Motor neuron (in vitro differentiated cells): Measurements from ENCODE around the gene RPH3AL. TPM values are rescaled to one million over a fixed set of nuclear protein-coding genes. Genes with fewer than 3 reads are reported as not detected.

Experiments
- ATAC-seq, 8 experiments: fragments of 200-7000 bp; cut with Tn5 transposase; replicated peaks in 6 of 8; 2 replicates each; pipeline ENCODE4 v1.8.0; 2021; ENCODE audit warnings: mild to moderate bottlenecking in 8 of 8, moderate library complexity in 8 of 8
- H3K27ac ChIP-seq, 2 donors: fragments of 250-450 bp; sonication (Bioruptor Pico); 2 replicates each; pipeline ENCODE4 v1.9.0; 2021; ENCODE audit warnings: antibody characterized with exemption in 2 of 2, mild to moderate bottlenecking in 2 of 2, moderate library complexity in 1 of 2
- H3K4me1 ChIP-seq, 2 donors: fragments of 250-450 bp; sonication (Bioruptor Pico); replicated peaks in 1 of 2; 2 replicates each; pipeline ENCODE4 v1.6.1; 2021; ENCODE audit warnings: antibody characterized with exemption in 2 of 2, mild to moderate bottlenecking in 2 of 2, moderate library complexity in 1 of 2
- H3K4me3 ChIP-seq, 5 donors: fragments of 250-450 bp; sonication (Bioruptor Pico); 2 replicates each; pipeline ENCODE4 v1.9.0; 2021; ENCODE audit warnings: antibody characterized with exemption in 5 of 5, mild to moderate bottlenecking in 5 of 5, moderate library complexity in 4 of 5
- WGBS, 10 experiments: fragments of 450-650 bp; shearing (Covaris generic); methylation state at CpG; one replicate each; pipeline ENCODE4 v1.0.0; 2022; 5-methylcytosine and 5-hydroxymethylcytosine counted together
- in situ Hi-C, 9 experiments: fragments of 400-800 bp; cut with MboI; loops; one replicate each; pipeline ENCODE4 v1.15.0; 2021; ENCODE audit warnings: low sequenced_read_pairs in 9 of 9, low pct_unique_long_range_greater_than_20kb in 2 of 9; ENCODE audit not compliant: unreplicated experiment in 9 of 9
- total RNA-seq, 8 experiments: library from RNA; unstranded; fragments of 300-600 nt; gene quantifications; 2 replicates each; pipeline versions ENCODE4 v1.2.3 to v1.2.4, GENCODE V29; 2022

Gene RPH3AL
- total RNA-seq, 8 experiments from 2014 or later: 1.4 to 7.6 (median 3.0) TPM

GRCh38 chr17:301681-302299 is 50.8 kb downstream of the RPH3AL start:
- Histone ChIP-seq H3K4me3 (no peak overlapping the region), H3K27ac (peak overlapping the region; percentile 64 to 79), H3K4me1 (peaks cover 64 to 70% of the 10 kb centered on the region in 2 donors)
- WGBS, 10 experiments: 40 to 90% (median 80%) methylated on average over 2 to 26 of the region's 27 CpGs; no CpG with 5 or more reads in 4 of the 10 experiments
- ATAC-seq: peak in 6 of 8 experiments; percentile 37 to 63 (median 53)
- in situ Hi-C loops: no loop called here

GRCh38 chr17:300881-301280 is 51.7 kb downstream of the RPH3AL start:
- whole genome bisulfite sequencing, 10 experiments: 91 to 100% (median 96%) methylated on average over 1 to 9 of the region's 11 CpGs; no CpG with 5 or more reads in 5 of the 10 experiments
- no peak for ATAC-seq
- Histone ChIP-seq H3K27ac (no peak overlapping the region), H3K4me3 (no peak overlapping the region), H3K4me1 (peaks cover 69 to 70% of the 10 kb centered on the region in 2 donors)
- in situ Hi-C loops: no loop called here

GRCh38 chr17:299546-299945 is 53.1 kb downstream of the RPH3AL start:
- in situ Hi-C loops: no loop called here
- no peak overlapping the region for H3K4me3 ChIP-seq
- peaks cover 58 to 60% of the 10 kb centered on the region in 2 donors for H3K4me1 ChIP-seq
- peak overlapping the region in 1 of 2 donors; percentile 35 for H3K27ac ChIP-seq
- no peak for ATAC-seq
- WGBS, 10 experiments: 67 to 92% (median 86%) methylated on average over 1 to 6 of the region's 23 CpGs; no CpG with 5 or more reads in 5 of the 10 experiments

GRCh38 chr17:298791-299450 is 53.7 kb downstream of the RPH3AL start:
- Histone ChIP-seq H3K4me1 (peaks cover 53 to 54% of the 10 kb centered on the region in 2 donors), H3K4me3 (no peak overlapping the region), H3K27ac (peak overlapping the region in 1 of 2 donors; percentile 22)
- ATAC-seq: peak in 5 of 8 experiments; percentile 14 to 66 (median 64)
- in situ Hi-C loops: no loop called here
- 26 to 83% (median 45%) methylated on average over 2 to 9 of the region's 17 CpGs; no CpG with 5 or more reads in 7 of the 10 experiments for WGBS, 10 experiments

GRCh38 chr17:297758-298157 is 54.8 kb downstream of the RPH3AL start:
- in situ Hi-C loops: no loop called here
- ATAC-seq: no peak
- WGBS, 10 experiments: 67 to 100% (median 90%) methylated on average over 1 to 3 of the region's 10 CpGs; no CpG with 5 or more reads in 5 of the 10 experiments

GRCh38 chr17:296906-297690 is 55.5 kb downstream of the RPH3AL start:
- Histone ChIP-seq H3K4me3 (no peak overlapping the region), H3K4me1 (peaks cover 58 to 59% of the 10 kb centered on the region in 2 donors), H3K27ac (peak overlapping the region; percentile 55 to 65)
- WGBS, 10 experiments: 23 to 100% (median 67%) methylated on average over 1 to 6 of the region's 23 CpGs; no CpG with 5 or more reads in 5 of the 10 experiments
- no peak for ATAC-seq
- in situ Hi-C loops: no loop called here

More at GRCh38 chr17:297758-298157, 54.8 kb downstream of the RPH3AL start:
- H3K27ac ChIP-seq: no peak overlapping the region
- H3K4me3 ChIP-seq: no peak overlapping the region
- H3K4me1 ChIP-seq: peaks cover 58 to 59% of the 10 kb centered on the region in 2 donors

- Histone ChIP-seq H3K4me3 (no peak overlapping the region), H3K4me1 (peaks cover 57 to 59% of the 10 kb centered on the region in 2 donors), H3K27ac (peak overlapping the region; percentile 55 to 65)
- in situ Hi-C loops: no loop called here
- peak in 4 of 8 experiments; percentile 30 to 51 (median 48) for ATAC-seq
- WGBS, 10 experiments: 67 to 87% methylated on average over 3 to 4 of the region's 15 CpGs; no CpG with 5 or more reads in 8 of the 10 experiments
These were observed 56.2 kb downstream of the RPH3AL start for GRCh38 chr17:296379-296778.

- 40 to 60% (median 43%) methylated on average over 1 to 7 of the region's 29 CpGs; no CpG with 5 or more reads in 5 of the 10 experiments for WGBS, 10 experiments
- Histone ChIP-seq H3K27ac (peak overlapping the region in 1 of 2 donors; percentile 48), H3K4me3 (no peak overlapping the region), H3K4me1 (peaks cover 39 to 47% of the 10 kb centered on the region in 2 donors)
- peak in 5 of 8 experiments; percentile 23 to 54 (median 44) for ATAC-seq
- in situ Hi-C loops: no loop called here
These were observed 59.9 kb downstream of the RPH3AL start for GRCh38 chr17:292531-293382.

- WGBS, 10 experiments: 47 to 87% (median 74%) methylated on average over 2 to 6 of the region's 10 CpGs; no CpG with 5 or more reads in 4 of the 10 experiments
- in situ Hi-C loops: no loop called here
- peak in 5 of 8 experiments; percentile 35 to 81 (median 47) for ATAC-seq
- Histone ChIP-seq H3K27ac (no peak overlapping the region), H3K4me1 (peaks cover 32 to 39% of the 10 kb centered on the region in 2 donors), H3K4me3 (no peak overlapping the region)
These were observed 60.6 kb downstream of the RPH3AL start for GRCh38 chr17:292016-292415.

GRCh38 chr17:291587-291986 is 61.0 kb downstream of the RPH3AL start:
- peaks cover 29 to 35% of the 10 kb centered on the region in 2 donors for H3K4me1 ChIP-seq
- H3K27ac ChIP-seq: no peak overlapping the region
- ATAC-seq: peak in 2 of 8 experiments; percentile 12 to 32
- in situ Hi-C loops: no loop called here
- no peak overlapping the region for H3K4me3 ChIP-seq
- 20 to 79% (median 51%) methylated on average over 1 to 7 of the region's 7 CpGs; no CpG with 5 or more reads in 2 of the 10 experiments for WGBS, 10 experiments

- 65 to 94% (median 85%) methylated on average over 2 to 4 of the region's 18 CpGs; no CpG with 5 or more reads in 7 of the 10 experiments for WGBS, 10 experiments
- in situ Hi-C loops: no loop called here
- H3K4me3 ChIP-seq: no peak overlapping the region
- no peak overlapping the region for H3K27ac ChIP-seq
- H3K4me1 ChIP-seq: peaks cover 31 to 35% of the 10 kb centered on the region in 2 donors
- no peak for ATAC-seq
These were observed 62.0 kb downstream of the RPH3AL start for GRCh38 chr17:290626-291025.

GRCh38 chr17:290121-290521 is 62.5 kb downstream of the RPH3AL start:
- no peak for ATAC-seq
- in situ Hi-C loops: no loop called here
- 52 to 100% (median 97%) methylated on average over 1 to 7 of the region's 21 CpGs; no CpG with 5 or more reads in 4 of the 10 experiments for WGBS, 10 experiments
- Histone ChIP-seq H3K4me1 (peaks cover 31 to 35% of the 10 kb centered on the region in 2 donors), H3K4me3 (no peak overlapping the region), H3K27ac (no peak overlapping the region)
